ENCODE data around the gene TWIST2. TPM values are rescaled to one million over a fixed set of nuclear protein-coding genes. Genes with fewer than 3 reads are reported as not detected.

Gene TWIST2
- total RNA-seq, 4 donors from 2014 or later, result 10.4 to 30.1 (median 20.8) TPM

DNA sequence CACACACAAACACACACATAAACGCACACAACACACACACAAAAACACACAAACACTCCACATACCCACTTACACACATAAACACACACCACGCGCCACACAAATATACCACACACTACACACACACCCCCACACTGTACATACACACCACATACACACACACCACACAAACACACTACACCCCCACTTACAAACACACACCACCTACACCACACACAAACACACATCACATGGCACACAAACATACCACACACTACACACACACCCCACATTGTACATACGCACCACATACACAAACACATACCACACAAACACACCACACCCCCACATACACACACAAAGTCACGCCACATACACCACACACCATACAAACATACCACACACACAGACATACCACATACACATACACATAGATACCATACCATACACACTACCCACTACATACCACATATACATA, 59.9 kb downstream of the TWIST2 start:
- no peak for TF ChIP-seq POLR2A (IDR thresholded peaks at IDR 0.05)
- TF ChIP-seq, protein P1, sequence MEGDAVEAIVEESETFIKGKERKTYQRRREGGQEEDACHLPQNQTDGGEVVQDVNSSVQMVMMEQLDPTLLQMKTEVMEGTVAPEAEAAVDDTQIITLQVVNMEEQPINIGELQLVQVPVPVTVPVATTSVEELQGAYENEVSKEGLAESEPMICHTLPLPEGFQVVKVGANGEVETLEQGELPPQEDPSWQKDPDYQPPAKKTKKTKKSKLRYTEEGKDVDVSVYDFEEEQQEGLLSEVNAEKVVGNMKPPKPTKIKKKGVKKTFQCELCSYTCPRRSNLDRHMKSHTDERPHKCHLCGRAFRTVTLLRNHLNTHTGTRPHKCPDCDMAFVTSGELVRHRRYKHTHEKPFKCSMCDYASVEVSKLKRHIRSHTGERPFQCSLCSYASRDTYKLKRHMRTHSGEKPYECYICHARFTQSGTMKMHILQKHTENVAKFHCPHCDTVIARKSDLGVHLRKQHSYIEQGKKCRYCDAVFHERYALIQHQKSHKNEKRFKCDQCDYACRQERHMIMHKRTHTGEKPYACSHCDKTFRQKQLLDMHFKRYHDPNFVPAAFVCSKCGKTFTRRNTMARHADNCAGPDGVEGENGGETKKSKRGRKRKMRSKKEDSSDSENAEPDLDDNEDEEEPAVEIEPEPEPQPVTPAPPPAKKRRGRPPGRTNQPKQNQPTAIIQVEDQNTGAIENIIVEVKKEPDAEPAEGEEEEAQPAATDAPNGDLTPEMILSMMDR (IDR thresholded peaks at IDR 0.05), result no peak
- intact Hi-C loops (cut with DNase I), result no loop called here
- H3K4me1 ChIP-seq, result peaks cover 0 to 6% of the 10 kb centered on the region in 2 donors
- WGBS, 2 donors, result 92 to 97% methylated on average over 5 of the region's 5 CpGs
- DNase-seq, result no peak
- no peaks in the 10 kb centered on the region for H3K27me3 ChIP-seq
- no peaks in the 10 kb centered on the region for H3K9me3 ChIP-seq
- H3K4me3 ChIP-seq (replicated peaks in 1 of 3), result no peak overlapping the region
- no peak overlapping the region for H3K27ac ChIP-seq
- H3K36me3 ChIP-seq, result no peaks in the 10 kb centered on the region

DNA sequence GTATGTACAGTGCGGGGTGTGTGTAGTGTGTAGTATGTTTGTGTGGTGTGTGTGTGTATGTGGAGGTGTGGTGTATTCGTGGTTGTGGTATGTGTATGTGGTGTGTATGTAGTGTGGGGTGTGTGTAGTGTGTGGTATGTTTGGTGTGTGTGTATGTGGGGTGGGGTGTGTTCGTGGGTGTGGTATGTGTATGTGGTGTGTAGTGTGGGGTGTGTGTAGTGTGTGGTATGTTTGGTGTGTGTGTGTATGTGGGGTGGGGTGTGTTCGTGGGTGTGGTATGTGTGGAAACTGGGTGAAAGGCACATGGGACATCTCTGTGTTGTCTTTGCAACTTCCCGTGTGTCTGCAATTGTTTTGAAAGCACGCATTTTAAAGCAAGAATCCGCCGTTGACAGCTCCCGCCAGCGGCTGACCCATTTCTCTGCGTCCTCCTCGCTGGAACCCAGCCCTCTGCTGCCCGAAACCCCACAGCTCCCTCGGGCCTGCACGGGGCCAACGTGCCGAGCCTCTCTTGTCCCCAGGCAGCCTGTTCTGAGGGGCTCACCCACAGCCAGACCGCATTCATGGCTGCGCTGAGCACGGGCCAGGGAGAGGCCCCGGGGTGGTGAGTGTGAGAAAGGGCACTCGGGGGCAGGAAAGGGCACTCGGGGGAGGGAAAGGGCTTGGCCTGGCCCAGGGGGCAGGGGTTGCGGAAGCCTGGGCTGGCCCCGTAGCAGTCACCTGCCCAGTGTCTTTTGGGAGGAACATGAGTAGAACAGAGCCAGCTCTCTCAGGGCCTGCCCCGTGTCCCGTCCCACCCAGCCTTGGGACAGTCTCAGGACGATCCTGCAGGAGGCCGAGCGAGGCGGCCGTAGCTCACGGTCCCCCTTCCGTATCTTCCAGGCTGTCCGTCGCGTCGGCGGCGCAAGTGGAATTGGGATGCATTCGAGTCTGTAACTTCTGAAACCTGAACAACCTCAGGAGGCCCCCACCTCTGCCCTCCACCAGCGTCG, 61.4 kb downstream of the TWIST2 start:
- H3K4me1 ChIP-seq, result peaks cover 0 to 6% of the 10 kb centered on the region in 2 donors
- intact Hi-C loops (cut with DNase I), result no loop called here
- no peak overlapping the region for H3K27ac ChIP-seq

DNA sequence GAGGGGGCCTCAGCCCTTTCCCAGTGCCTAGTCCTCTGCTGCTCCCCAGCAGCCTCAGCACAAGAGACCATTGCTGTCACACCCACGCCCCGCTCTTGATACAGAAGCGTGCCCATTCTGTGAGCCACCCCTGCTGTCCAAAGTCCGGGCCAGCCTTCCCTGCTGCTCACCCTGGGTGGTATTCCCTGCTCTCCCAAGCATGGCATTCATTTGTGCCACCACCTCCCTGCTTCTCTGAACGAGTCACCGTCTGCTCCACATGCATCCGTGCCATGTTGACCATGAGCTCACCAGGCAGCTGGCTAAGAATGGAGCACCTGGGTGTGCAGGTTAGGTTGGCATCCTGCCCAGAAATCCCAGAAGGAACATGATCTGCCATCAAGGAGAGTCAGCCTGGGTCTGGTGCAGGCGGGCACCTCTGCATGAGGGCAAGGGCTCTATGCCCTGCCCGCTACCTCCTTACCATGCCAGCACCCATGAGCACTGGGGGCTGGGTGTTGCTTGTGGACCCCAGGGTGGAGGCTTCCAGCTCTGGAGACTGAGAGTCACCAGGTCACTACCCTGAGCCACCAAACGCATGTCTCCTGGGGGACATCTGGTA, 63.0 kb downstream of the TWIST2 start:
- DNase-seq, result peak; percentile 48 to 66
- no peak overlapping the region for H3K27ac ChIP-seq
- H3K27me3 ChIP-seq, result no peaks in the 10 kb centered on the region
- 60 to 75% methylated on average over 9 of the region's 10 CpGs for WGBS, 2 donors
- H3K4me1 ChIP-seq, result peaks cover 0 to 6% of the 10 kb centered on the region in 2 donors
- intact Hi-C loops (cut with DNase I), result no loop called here
- no peaks in the 10 kb centered on the region for H3K9me3 ChIP-seq
- H3K36me3 ChIP-seq, result no peaks in the 10 kb centered on the region
- no peak for TF ChIP-seq POLR2A (IDR thresholded peaks at IDR 0.05)
- TF ChIP-seq, protein P1 (IDR thresholded peaks at IDR 0.05), result no peak
- H3K4me3 ChIP-seq (replicated peaks in 1 of 3), result no peak overlapping the region

More for the DNA sequence above, 61.4 kb downstream of the TWIST2 start:
- Histone ChIP-seq H3K4me3 (replicated peaks in 1 of 3) (no peak overlapping the region), H3K36me3 (no peaks in the 10 kb centered on the region), H3K27me3 (no peaks in the 10 kb centered on the region), H3K9me3 (no peaks in the 10 kb centered on the region)
- TF ChIP-seq POLR2A (IDR thresholded peaks at IDR 0.05), result no peak
- TF ChIP-seq, protein P1 (IDR thresholded peaks at IDR 0.05), result no peak
- WGBS, 2 donors, result 51 to 54% methylated on average over 36 to 38 of the region's 43 CpGs
- DNase-seq, result peak in 1 of 2 donors; percentile 17

DNA sequence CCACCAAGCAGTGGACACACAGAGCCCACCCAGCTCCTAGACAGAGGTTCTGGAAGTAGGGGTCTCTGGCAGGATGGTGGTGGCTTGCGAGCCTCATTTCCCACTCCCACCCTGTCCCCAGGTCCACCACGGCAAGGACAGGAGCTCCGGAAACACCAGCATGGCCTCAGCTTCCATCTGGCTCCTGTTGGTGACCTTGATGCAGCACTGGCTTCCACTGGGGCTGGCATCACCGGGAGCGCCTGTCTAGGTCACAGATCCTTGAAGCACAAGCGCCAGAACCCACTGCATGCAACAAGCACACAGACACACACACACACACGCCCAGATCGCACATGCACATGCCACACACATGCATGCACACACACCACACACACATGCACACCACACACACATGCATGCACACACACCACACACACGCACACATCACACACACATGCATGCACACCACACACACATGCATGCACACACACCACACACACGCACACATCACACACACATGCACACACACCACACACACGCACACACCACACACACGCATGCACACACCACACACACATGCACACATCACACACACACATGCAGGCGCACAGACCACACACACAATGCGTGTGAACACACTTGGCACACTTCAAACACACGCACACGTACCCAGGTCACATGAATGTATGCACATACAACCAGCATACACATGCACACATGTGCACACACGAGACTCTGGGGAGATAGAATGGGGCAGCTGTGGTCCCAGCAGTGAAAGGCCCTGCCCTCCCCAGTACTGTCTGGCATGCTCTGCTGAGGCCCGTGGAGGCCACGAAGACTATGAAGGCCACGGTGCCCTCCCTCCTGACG, 63.7 kb downstream of the TWIST2 start:
- H3K36me3 ChIP-seq, result no peaks in the 10 kb centered on the region
- no peak for DNase-seq
- no peaks in the 10 kb centered on the region for H3K27me3 ChIP-seq
- 92 to 94% methylated on average over 15 to 21 of the region's 21 CpGs for WGBS, 2 donors
- no peaks in the 10 kb centered on the region for H3K9me3 ChIP-seq
- H3K4me3 ChIP-seq (replicated peaks in 1 of 3), result no peak overlapping the region
- intact Hi-C loops (cut with DNase I), result no loop called here
- H3K27ac ChIP-seq, result no peak overlapping the region
- TF ChIP-seq POLR2A (IDR thresholded peaks at IDR 0.05), result no peak
- TF ChIP-seq, protein P1 (IDR thresholded peaks at IDR 0.05), result no peak
- peaks cover 0 to 6% of the 10 kb centered on the region in 2 donors for H3K4me1 ChIP-seq

All from thyroid gland (tissue), 4 donors.